Trophoblast cell (in vitro differentiated cells and primary cell): ENCODE measurements around the gene CAST.

Experiments used
- DNase-seq, 2 donors: peaks; one replicate each; pipeline ENCODE4 v3.0.0-alpha.2; 2016
- H2AFZ ChIP-seq: 2 replicates; pipeline ENCODE4 v1.6.1; 2013; ENCODE audit warnings: low read length, moderate library complexity, mild to moderate bottlenecking; ENCODE audit not compliant: insufficient read depth, poor library complexity
- H2AK5ac ChIP-seq: 2 replicates; pipeline ENCODE4 v1.6.1; 2013; ENCODE audit warnings: mild to moderate bottlenecking, low read length
- H2BK120ac ChIP-seq: 2 replicates; pipeline ENCODE4 v1.6.1; 2013; ENCODE audit warnings: low read length, mild to moderate bottlenecking, moderate library complexity; ENCODE audit not compliant: insufficient read depth, poor library complexity
- H2BK12ac ChIP-seq: 2 replicates; pipeline ENCODE4 v1.6.1; 2013; ENCODE audit warnings: mild to moderate bottlenecking, low read length, moderate library complexity
- H2BK5ac ChIP-seq: 2 replicates; pipeline ENCODE4 v1.6.1; 2013; ENCODE audit warnings: low read length, low read depth, moderate library complexity, mild to moderate bottlenecking; ENCODE audit not compliant: poor library complexity
- H3K14ac ChIP-seq: 2 replicates; pipeline ENCODE4 v1.6.1; 2013; ENCODE audit warnings: mild to moderate bottlenecking, low read length
- H3K18ac ChIP-seq: 2 replicates; pipeline ENCODE4 v1.6.1; 2013; ENCODE audit warnings: mild to moderate bottlenecking, low read length
- H3K23ac ChIP-seq: 2 replicates; pipeline ENCODE4 v1.6.1; 2013; ENCODE audit warnings: low read length
- H3K27ac ChIP-seq: 2 replicates; pipeline ENCODE4 v1.5.1; 2013; ENCODE audit warnings: low read depth, mild to moderate bottlenecking, inconsistent platforms, low read length, moderate library complexity
- H3K27me3 ChIP-seq: 2 replicates; pipeline ENCODE4 v1.6.1; 2013; ENCODE audit warnings: inconsistent platforms, mild to moderate bottlenecking, low read length, moderate library complexity; ENCODE audit not compliant: insufficient read depth
- H3K36me3 ChIP-seq, 2 experiments: 1 replicate in 1 of 2; 2 replicates in 1 of 2; pipeline ENCODE4 v1.6.1; 2013; ENCODE audit warnings: low read length in 2 of 2, mild to moderate bottlenecking in 2 of 2, moderate library complexity in 1 of 2; ENCODE audit not compliant: insufficient read depth in 2 of 2, control insufficient read depth in 1 of 2
- H3K4ac ChIP-seq: 2 replicates; pipeline ENCODE4 v1.6.1; 2013; ENCODE audit warnings: low read depth, mild to moderate bottlenecking, low read length, moderate library complexity
- H3K4me1 ChIP-seq, 2 experiments: 1 replicate in 1 of 2; 2 replicates in 1 of 2; pipeline ENCODE4 v1.6.1; 2013; ENCODE audit warnings: low read length in 2 of 2, mild to moderate bottlenecking in 2 of 2, moderate library complexity in 1 of 2; ENCODE audit not compliant: insufficient read depth in 2 of 2, control insufficient read depth in 1 of 2
- H3K4me2 ChIP-seq: 2 replicates; pipeline ENCODE4 v1.6.1; 2013; ENCODE audit warnings: inconsistent platforms, mild to moderate bottlenecking, low read length, moderate library complexity
- H3K4me3 ChIP-seq: 2 replicates; pipeline ENCODE4 v1.5.1; 2013; ENCODE audit warnings: mild to moderate bottlenecking, low read depth, low read length, inconsistent platforms
- H3K79me1 ChIP-seq: one replicate; pipeline ENCODE4 v1.6.1; 2013; ENCODE audit warnings: low read length
- H3K79me2 ChIP-seq: 2 replicates; pipeline ENCODE4 v1.6.1; 2013; ENCODE audit warnings: low read length, mild to moderate bottlenecking; ENCODE audit not compliant: control insufficient read depth, insufficient read depth, poor library complexity
- H3K9ac ChIP-seq: 2 replicates; pipeline ENCODE4 v1.6.1; 2013; ENCODE audit warnings: mild to moderate bottlenecking, low read length
- H3K9me3 ChIP-seq: 2 replicates; pipeline ENCODE4 v1.6.1; 2013; ENCODE audit warnings: low read depth, mild to moderate bottlenecking, control low read depth, inconsistent platforms, low read length; ENCODE audit not compliant: insufficient read depth
- H4K12ac ChIP-seq: 2 replicates; pipeline ENCODE4 v1.6.1; 2013; ENCODE audit warnings: low read depth, mild to moderate bottlenecking, low read length, moderate library complexity
- H4K8ac ChIP-seq: 2 replicates; pipeline ENCODE4 v1.6.1; 2013; ENCODE audit warnings: low read depth, mild to moderate bottlenecking, low read length, moderate library complexity
- H4K91ac ChIP-seq: one replicate; pipeline ENCODE4 v1.6.1; 2013; ENCODE audit warnings: low read depth, mild to moderate bottlenecking, low read length, moderate library complexity
- WGBS: extraction: QIAGEN DNeasy Blood & Tissue Kit; methylation state at CpG from one replicate; pipeline ENCODE4 v1.1.7; 2013; ENCODE audit warnings: missing lambda C conversion rate; ENCODE audit not compliant: insufficient read length, insufficient coverage; ENCODE audit errors: extremely low coverage; 5-methylcytosine and 5-hydroxymethylcytosine counted together

The CAST gene

DNA sequence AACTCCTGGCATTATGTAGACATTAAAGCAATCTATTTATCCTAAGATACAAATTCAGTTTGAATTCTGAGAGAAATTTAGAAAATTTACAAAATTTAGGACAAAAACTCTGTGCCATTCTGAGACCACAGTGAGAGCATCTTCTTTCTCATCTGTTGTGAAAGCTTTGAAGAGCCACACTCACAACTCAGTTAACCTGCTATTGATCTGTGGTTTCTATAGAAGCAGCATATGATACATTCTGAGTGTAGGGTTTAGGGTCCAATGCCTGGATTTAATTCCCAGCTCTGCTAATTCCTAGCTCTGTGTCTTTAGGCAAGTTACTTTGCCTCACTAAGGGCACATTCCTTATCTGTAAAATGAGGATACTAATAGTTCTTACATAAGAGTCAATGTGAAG lies 21.6 kb downstream of the CAST start:
- no peaks in the 10 kb centered on the region for H3K4me1 ChIP-seq
- H3K18ac ChIP-seq = no peak overlapping the region
- H3K4me3 ChIP-seq = no peak overlapping the region
- no peak overlapping the region for H3K27ac ChIP-seq
- no peak overlapping the region for H4K8ac ChIP-seq
- no peak overlapping the region for H3K14ac ChIP-seq
- no peaks in the 10 kb centered on the region for H3K79me1 ChIP-seq
- DNase-seq = no peak
- no peak overlapping the region for H2BK5ac ChIP-seq
- no peak overlapping the region for H4K12ac ChIP-seq
- no peak overlapping the region for H3K9ac ChIP-seq
- H3K4ac ChIP-seq = no peak overlapping the region
- H3K79me2 ChIP-seq = no peaks in the 10 kb centered on the region
- no peaks in the 10 kb centered on the region for H3K9me3 ChIP-seq
- no peak overlapping the region for H2AK5ac ChIP-seq
- no peak overlapping the region for H3K23ac ChIP-seq
- no peak overlapping the region for H4K91ac ChIP-seq
- H2BK120ac ChIP-seq = no peak overlapping the region
- H2BK12ac ChIP-seq = no peak overlapping the region
- no peak overlapping the region for H2AFZ ChIP-seq
- H3K4me2 ChIP-seq = no peak overlapping the region
- peaks cover 0 to 4% of the 10 kb centered on the region in 2 experiments for H3K36me3 ChIP-seq
- H3K27me3 ChIP-seq = no peaks in the 10 kb centered on the region

DNA sequence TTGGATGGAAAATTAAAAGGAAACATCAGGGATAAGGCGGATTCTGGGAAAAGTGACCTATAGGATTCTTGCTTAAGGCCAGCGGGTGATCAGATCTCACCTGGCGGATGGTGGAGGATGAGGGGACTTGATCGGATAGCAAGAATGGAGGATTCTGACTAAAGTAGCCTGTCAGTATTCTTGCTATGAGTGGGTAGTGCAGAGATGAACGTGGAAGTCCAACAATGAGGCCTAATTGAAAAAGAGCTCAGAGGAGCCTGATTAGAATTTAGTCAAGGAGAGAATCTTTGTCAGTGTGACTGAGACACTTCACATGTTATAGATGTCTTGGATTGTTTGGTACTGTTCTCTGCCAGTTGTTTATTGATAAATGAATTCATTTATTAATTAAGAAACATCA lies 24.9 kb downstream of the CAST start:
- Histone ChIP-seq H2BK120ac (no peak overlapping the region), H3K4me1 (no peaks in the 10 kb centered on the region), H3K4me2 (no peak overlapping the region), H3K79me2 (no peaks in the 10 kb centered on the region), H3K79me1 (no peaks in the 10 kb centered on the region), H3K27ac (no peak overlapping the region), H3K4me3 (no peak overlapping the region), H4K8ac (no peak overlapping the region), H2BK5ac (no peak overlapping the region), H3K9ac (no peak overlapping the region), H3K27me3 (no peaks in the 10 kb centered on the region), H3K36me3 (peaks cover 0 to 2% of the 10 kb centered on the region in 2 experiments), H3K23ac (no peak overlapping the region), H3K4ac (no peak overlapping the region), H2AFZ (no peak overlapping the region), H3K9me3 (no peaks in the 10 kb centered on the region), H2BK12ac (no peak overlapping the region), H4K12ac (no peak overlapping the region), H2AK5ac (no peak overlapping the region), H4K91ac (no peak overlapping the region), H3K14ac (no peak overlapping the region), H3K18ac (no peak overlapping the region)
- WGBS = no CpG with 5 or more reads among the region's 5 CpGs
- no peak for DNase-seq

GRCh38 chr5:96687812-96688453 lies 25.8 kb downstream of the CAST start:
- H3K36me3 ChIP-seq = peaks cover 2% of the 10 kb centered on the region in 2 experiments
- H3K14ac ChIP-seq = no peak overlapping the region
- H4K12ac ChIP-seq = no peak overlapping the region
- H4K8ac ChIP-seq = no peak overlapping the region
- no peak overlapping the region for H3K9ac ChIP-seq
- no peak overlapping the region for H2AK5ac ChIP-seq
- H2BK120ac ChIP-seq = no peak overlapping the region
- H4K91ac ChIP-seq = no peak overlapping the region
- H3K4ac ChIP-seq = no peak overlapping the region
- no peak overlapping the region for H2BK12ac ChIP-seq
- H3K4me3 ChIP-seq = no peak overlapping the region
- H3K23ac ChIP-seq = no peak overlapping the region
- no peak overlapping the region for H3K27ac ChIP-seq
- no peaks in the 10 kb centered on the region for H3K79me2 ChIP-seq
- H2BK5ac ChIP-seq = no peak overlapping the region
- no peak overlapping the region for H3K18ac ChIP-seq
- WGBS = no CpG with 5 or more reads among the region's 5 CpGs
- H3K4me2 ChIP-seq = no peak overlapping the region
- DNase-seq = peak in 1 of 2 donors; percentile 64
- no peaks in the 10 kb centered on the region for H3K79me1 ChIP-seq
- no peaks in the 10 kb centered on the region for H3K4me1 ChIP-seq
- no peaks in the 10 kb centered on the region for H3K9me3 ChIP-seq
- no peak overlapping the region for H2AFZ ChIP-seq
- no peaks in the 10 kb centered on the region for H3K27me3 ChIP-seq

DNA sequence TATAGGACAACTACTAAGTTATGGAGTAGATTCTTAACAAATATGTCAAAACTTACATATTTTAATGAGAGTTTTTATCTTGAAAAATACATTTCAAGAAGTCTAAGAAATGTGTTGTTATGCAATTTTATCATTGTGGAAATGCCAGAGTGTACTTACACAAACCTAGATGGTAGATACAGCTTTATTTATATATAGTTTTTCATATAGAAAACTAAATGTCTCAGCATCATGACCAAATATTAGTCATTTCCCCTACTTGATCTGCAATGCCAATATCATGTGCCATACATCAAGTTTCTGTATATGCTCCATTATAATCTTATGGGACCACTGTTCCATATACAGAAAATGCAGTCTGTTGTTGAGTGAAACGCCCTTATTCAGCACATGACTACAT lies 28.7 kb downstream of the CAST start:
- no peak overlapping the region for H2BK120ac ChIP-seq
- H2AK5ac ChIP-seq = no peak overlapping the region
- no peak overlapping the region for H3K4me2 ChIP-seq
- H2BK12ac ChIP-seq = no peak overlapping the region
- no peaks in the 10 kb centered on the region for H3K79me2 ChIP-seq
- no peak overlapping the region for H4K12ac ChIP-seq
- H4K8ac ChIP-seq = no peak overlapping the region
- H3K18ac ChIP-seq = no peak overlapping the region
- H3K9ac ChIP-seq = no peak overlapping the region
- H3K79me1 ChIP-seq = no peaks in the 10 kb centered on the region
- H2BK5ac ChIP-seq = no peak overlapping the region
- H3K14ac ChIP-seq = no peak overlapping the region
- no peak overlapping the region for H4K91ac ChIP-seq
- no peaks in the 10 kb centered on the region for H3K4me1 ChIP-seq
- no peak overlapping the region for H3K27ac ChIP-seq
- H3K9me3 ChIP-seq = no peaks in the 10 kb centered on the region
- H3K4me3 ChIP-seq = no peak overlapping the region
- WGBS = no CpG with 5 or more reads among the region's 1 CpG
- H3K4ac ChIP-seq = no peak overlapping the region
- H3K27me3 ChIP-seq = no peaks in the 10 kb centered on the region
- no peak overlapping the region for H3K23ac ChIP-seq
- peaks cover 2% of the 10 kb centered on the region in 2 experiments for H3K36me3 ChIP-seq
- DNase-seq = peak in 1 of 2 donors; percentile 41
- no peak overlapping the region for H2AFZ ChIP-seq
